ENCODE results near the gene SGK2.
A peak's percentile ranks its signal among the peaks of the same experiment; 100 is the strongest.
"Not testable (repeated sequence)": the region's sequence is repeated elsewhere in the genome, so short reads cannot be mapped to it uniquely, and the experiment has no call there.

Gene SGK2

GRCh38 chr20:43583982-43584432 is 25.2 kb downstream of the SGK2 start:
- DNase-seq (ENCODE audit: low spot score) = peak; percentile 52
- CTCF ChIA-PET = interaction anchor here (1.0 to 1.9 kb wide), 2 partner anchors 14 to 47 kb away, joined by 3 to 9 read pairs; no protein-coding TSS in a partner anchor

GRCh38 chr20:43584448-43585136 is 25.8 kb downstream of the SGK2 start:
- CTCF ChIA-PET = interaction anchor here (0.6 to 1.3 kb wide), 6 partner anchors 9 to 532 kb away, joined by 3 to 5 read pairs (median 3); no protein-coding TSS in a partner anchor

More at GRCh38 chr20:43583982-43584432, 25.2 kb downstream of the SGK2 start:
- TF ChIP-seq CTCF (conservative IDR thresholded peaks at IDR 0.05; ENCODE audit: low read depth) = no peak
- H3K27ac ChIP-seq = peak overlapping the region; percentile 34
- POLR2A ChIA-PET (ENCODE audit: low non-redundant PET) = interaction anchor here (1.2 kb wide), 1 partner anchor 14 kb away, joined by 3 read pairs; no protein-coding TSS in a partner anchor

GRCh38 chr20:43586641-43587040 is 27.8 kb downstream of the SGK2 start:
- ChIA-PET CTCF (interaction anchor here (0.7 to 1.3 kb wide), 2 partner anchors 48 to 148 kb away, joined by 3 to 5 read pairs; no protein-coding TSS in a partner anchor), POLR2A (ENCODE audit: low non-redundant PET) (no interaction called here)
- no peak for DNase-seq (ENCODE audit: low spot score)
- no peak for TF ChIP-seq CTCF (conservative IDR thresholded peaks at IDR 0.05; ENCODE audit: low read depth)
- no peak overlapping the region for H3K27ac ChIP-seq

More at GRCh38 chr20:43584448-43585136, 25.8 kb downstream of the SGK2 start:
- POLR2A ChIA-PET (ENCODE audit: low non-redundant PET) = interaction anchor here (1.2 kb wide), 1 partner anchor 15 kb away, joined by 3 read pairs; no protein-coding TSS in a partner anchor
- no peak for DNase-seq (ENCODE audit: low spot score)
- TF ChIP-seq CTCF (conservative IDR thresholded peaks at IDR 0.05; ENCODE audit: low read depth) = no peak
- H3K27ac ChIP-seq = no peak overlapping the region

GRCh38 chr20:43588526-43588925 is 29.7 kb downstream of the SGK2 start:
- CTCF ChIA-PET = interaction anchor here (1.2 kb wide), 1 partner anchor 51 kb away, joined by 4 read pairs; no protein-coding TSS in a partner anchor
- DNase-seq (ENCODE audit: low spot score); H3K27ac ChIP-seq; POLR2A ChIA-PET (ENCODE audit: low non-redundant PET): not testable (repeated sequence)

- POLR2A ChIA-PET (ENCODE audit: low non-redundant PET) = interaction anchor here (0.5 to 1.0 kb wide), 3 partner anchors 57 to 336 kb away, joined by 3 to 4 read pairs (median 3); no protein-coding TSS in a partner anchor
- DNase-seq (ENCODE audit: low spot score) = no peak
- CTCF ChIA-PET = interaction anchor here (3.1 kb wide), 1 partner anchor 52 kb away, joined by 16 read pairs; no protein-coding TSS in a partner anchor
- H3K27ac ChIP-seq = peak overlapping the region; percentile 84
- TF ChIP-seq CTCF (conservative IDR thresholded peaks at IDR 0.05; ENCODE audit: low read depth) = no peak
These were observed 31.2 kb downstream of the SGK2 start for GRCh38 chr20:43590036-43590391.

- ChIA-PET POLR2A (ENCODE audit: low non-redundant PET) (interaction anchor here (0.5 to 1.0 kb wide), 6 partner anchors 29 to 335 kb away, joined by 3 to 4 read pairs (median 3); no protein-coding TSS in a partner anchor), CTCF (interaction anchor here (0.7 to 3.1 kb wide), 2 partner anchors 35 to 52 kb away, joined by 3 to 16 read pairs; no protein-coding TSS in a partner anchor)
- TF ChIP-seq CTCF (conservative IDR thresholded peaks at IDR 0.05; ENCODE audit: low read depth) = no peak
- peak; percentile 98 for DNase-seq (ENCODE audit: low spot score)
- peak within 1 kb of the TSS; percentile 84 for H3K27ac ChIP-seq
These were observed 31.8 kb downstream of the SGK2 start, which contains the start of gene IFT52 for GRCh38 chr20:43590392-43591303. TSS of gene IFT52 (plus strand) at chr20:43590937. CDS start at chr20:43594699, 3,762 bp downstream.

- CTCF ChIA-PET; H3K27ac ChIP-seq; POLR2A ChIA-PET (ENCODE audit: low non-redundant PET); DNase-seq (ENCODE audit: low spot score): not testable (repeated sequence)
These were observed 43.1 kb downstream of the SGK2 start for GRCh38 chr20:43601960-43602359.

Measured in RWPE1 (cell line).